Measurements from ENCODE around the gene MED27. TPM values are rescaled to one million over a fixed set of nuclear protein-coding genes. Genes with fewer than 3 reads are reported as not detected.
"Not testable (repeated sequence)": the region's sequence is repeated elsewhere in the genome, so short reads cannot be mapped to it uniquely, and the experiment has no call there.

MED27 gene
- total RNA-seq, 1 donor, result 19.0 TPM

GRCh38 chr9:132014218-132014805 lies 65.4 kb downstream of the MED27 start:
- DNase-seq (ENCODE audit: low read depth), result peak; percentile 39
- H3K4me3 ChIP-seq (ENCODE audit: low read depth, low read length), result no peak overlapping the region
- TF ChIP-seq CTCF (IDR thresholded peaks at IDR 0.05; ENCODE audit: insufficient read depth, low read depth, low read length), result no peak

- TF ChIP-seq CTCF (IDR thresholded peaks at IDR 0.05; ENCODE audit: insufficient read depth, low read depth, low read length), result no peak
- no peak for DNase-seq (ENCODE audit: low read depth)
- H3K4me3 ChIP-seq (ENCODE audit: low read depth, low read length), result no peak overlapping the region
Measured at GRCh38 chr9:132012704-132013357, 66.8 kb downstream of the MED27 start.

- DNase-seq (ENCODE audit: low read depth), result no peak
- H3K4me3 ChIP-seq (ENCODE audit: low read depth, low read length), result no peak overlapping the region
- TF ChIP-seq CTCF (IDR thresholded peaks at IDR 0.05; ENCODE audit: insufficient read depth, low read depth, low read length), result no peak
Measured at GRCh38 chr9:132011896-132012295, 67.8 kb downstream of the MED27 start.

GRCh38 chr9:132011309-132011708 lies 68.4 kb downstream of the MED27 start:
- H3K4me3 ChIP-seq (ENCODE audit: low read depth, low read length), result no peak overlapping the region
- TF ChIP-seq CTCF (IDR thresholded peaks at IDR 0.05; ENCODE audit: insufficient read depth, low read depth, low read length), result no peak
- no peak for DNase-seq (ENCODE audit: low read depth)

GRCh38 chr9:132010201-132010600 lies 69.5 kb downstream of the MED27 start:
- not testable (repeated sequence) for H3K4me3 ChIP-seq (ENCODE audit: low read depth, low read length); DNase-seq (ENCODE audit: low read depth)

- no peak overlapping the region for H3K4me3 ChIP-seq (ENCODE audit: low read depth, low read length)
- DNase-seq (ENCODE audit: low read depth), result no peak
- no peak for TF ChIP-seq CTCF (IDR thresholded peaks at IDR 0.05; ENCODE audit: insufficient read depth, low read depth, low read length)
Measured at GRCh38 chr9:132008855-132009812, 70.5 kb downstream of the MED27 start.
